ENCODE measurements around the gene RASL11B. TPM values are rescaled to one million over a fixed set of nuclear protein-coding genes. Genes with fewer than 3 reads are reported as not detected.

RASL11B gene
- total and polyA plus RNA-seq, 2 of the 13 experiments (the other 11 are each of a cell fraction or from before 2014, with no cell fraction given): 0.07 to 0.20 TPM

DNA sequence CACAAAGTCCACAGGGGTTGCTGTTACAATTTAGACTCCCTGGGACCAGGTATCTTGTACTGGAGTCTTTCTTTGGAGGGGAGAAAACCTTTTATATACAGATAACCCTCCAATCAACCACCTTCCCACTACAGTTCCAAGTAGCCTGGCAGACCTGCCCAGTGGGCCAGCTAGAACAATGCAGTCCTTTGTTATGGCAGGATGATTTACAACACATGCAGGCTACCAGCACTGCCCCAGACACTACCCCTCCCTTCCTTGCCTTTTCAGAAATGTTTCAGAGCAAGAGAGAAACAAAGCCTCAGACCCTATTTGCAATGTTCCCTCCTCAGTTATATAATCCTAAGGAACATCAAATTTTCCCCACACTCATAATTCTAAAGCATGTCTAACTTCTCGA is 11.1 kb downstream of the RASL11B start:
- H3K27ac ChIP-seq (ENCODE audit: extremely low read length, insufficient read depth, low read length): no peak overlapping the region
- TF ChIP-seq ARID2 (CRISPR knock-in tag; IDR thresholded peaks at IDR 0.05; ENCODE audit: borderline replicate concordance) (no peak), ZSCAN21 (CRISPR knock-in tag; IDR thresholded peaks at IDR 0.05; ENCODE audit: borderline replicate concordance) (no peak), MXD4 (CRISPR knock-in tag; IDR thresholded peaks at IDR 0.05) (no peak), SAFB2 (CRISPR knock-in tag; IDR thresholded peaks at IDR 0.05; ENCODE audit: borderline replicate concordance, low read depth) (no peak), ZBTB3 (CRISPR knock-in tag; IDR thresholded peaks at IDR 0.05; ENCODE audit: borderline replicate concordance, low read depth) (no peak), ZNF773 (CRISPR knock-in tag; IDR thresholded peaks at IDR 0.05; ENCODE audit: borderline replicate concordance) (no peak)
- TF ChIP-seq, protein P1, sequence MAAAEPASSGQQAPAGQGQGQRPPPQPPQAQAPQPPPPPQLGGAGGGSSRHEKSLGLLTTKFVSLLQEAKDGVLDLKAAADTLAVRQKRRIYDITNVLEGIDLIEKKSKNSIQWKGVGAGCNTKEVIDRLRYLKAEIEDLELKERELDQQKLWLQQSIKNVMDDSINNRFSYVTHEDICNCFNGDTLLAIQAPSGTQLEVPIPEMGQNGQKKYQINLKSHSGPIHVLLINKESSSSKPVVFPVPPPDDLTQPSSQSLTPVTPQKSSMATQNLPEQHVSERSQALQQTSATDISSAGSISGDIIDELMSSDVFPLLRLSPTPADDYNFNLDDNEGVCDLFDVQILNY (CRISPR knock-in tag; conservative IDR thresholded peaks at IDR 0.05): no peak
- H3K9me3 ChIP-seq (ENCODE audit: low read length): no peaks in the 10 kb centered on the region
- BruUV-seq (replicated peaks): no TSS peak
- in situ Hi-C loops (cut with HindIII; ENCODE audit: extremely low pct_ligation_motif_present, low pct_unique_long_range_greater_than_20kb): no loop called here
- no peak overlapping the region for H3K4me3 ChIP-seq (replicated peaks in 1 of 3; ENCODE audit: insufficient read depth in 1 of 3, low read depth in 2 of 3, low read length in 3 of 3)
- peaks cover 0 to 1% of the 10 kb centered on the region in 2 experiments; a peak in 2 of 5 replicates for H3K36me3 ChIP-seq (replicated peaks in 1 of 2; ENCODE audit: control insufficient read depth in 1 of 2, insufficient read depth in 2 of 2, low read length in 2 of 2)
- no peaks in the 10 kb centered on the region for H3K79me2 ChIP-seq (ENCODE audit: insufficient read depth, low read length)
- intact Hi-C loops (cut with micrococcal nuclease; ENCODE audit: unreplicated experiment): no loop called here
- CTCF ChIA-PET (ENCODE audit: low intra/inter-chr PET ratio, low total read pairs): no interaction called here
- no peaks in the 10 kb centered on the region for H3K4me1 ChIP-seq (ENCODE audit: insufficient read depth, low read length)
- DNase-seq (ENCODE audit: low spot score) (no peak), FAIRE-seq (no peak), ATAC-seq (peak; percentile 69)
- no peak overlapping the region for H3K4me2 ChIP-seq (ENCODE audit: low read depth, low read length)
- no peak overlapping the region for H2AFZ ChIP-seq (ENCODE audit: low read length)
- POLR2A ChIA-PET: no interaction called here
- H3K9ac ChIP-seq (ENCODE audit: insufficient read depth, low read depth, low read length): no peak overlapping the region
- no peaks in the 10 kb centered on the region for H3K27me3 ChIP-seq (ENCODE audit: control insufficient read depth in 1 of 2, insufficient read depth in 2 of 2, low read length in 2 of 2)
- no peaks in the 10 kb centered on the region for H4K20me1 ChIP-seq (ENCODE audit: insufficient read depth, low read length)
- 97% methylated on average over 1 of the region's 1 CpG for WGBS (ENCODE audit: low lambda C conversion rate)

DNA sequence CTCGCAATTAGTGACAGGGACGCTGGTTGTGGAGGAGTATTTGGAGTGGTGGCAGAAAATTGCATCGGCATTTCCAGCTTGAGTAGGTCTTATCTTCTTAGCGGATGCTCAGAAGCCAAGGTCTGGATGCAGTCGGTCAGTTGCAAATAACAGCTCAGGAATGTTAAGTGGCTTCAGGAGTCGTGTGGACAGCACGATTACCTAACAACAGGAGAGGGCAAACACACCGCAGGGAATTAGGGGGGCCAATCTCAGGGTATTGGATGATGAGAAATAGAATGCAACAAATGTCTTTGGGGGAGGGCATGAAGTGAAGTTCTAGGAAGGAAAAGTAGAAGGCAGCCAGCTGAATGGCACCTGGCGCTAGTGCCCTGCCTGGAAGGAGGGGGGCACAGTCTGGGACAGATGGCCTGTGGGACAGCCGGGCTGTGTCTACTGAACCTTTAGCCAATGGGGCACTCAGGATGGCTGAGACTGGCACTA is 11.8 kb downstream of the RASL11B start:
- Histone ChIP-seq H4K20me1 (ENCODE audit: insufficient read depth, low read length) (no peaks in the 10 kb centered on the region), H3K9me3 (ENCODE audit: low read length) (no peaks in the 10 kb centered on the region), H3K4me2 (ENCODE audit: low read depth, low read length) (no peak overlapping the region), H3K4me3 (replicated peaks in 1 of 3; ENCODE audit: insufficient read depth in 1 of 3, low read depth in 2 of 3, low read length in 3 of 3) (no peak overlapping the region), H2AFZ (ENCODE audit: low read length) (no peak overlapping the region), H3K9ac (ENCODE audit: insufficient read depth, low read depth, low read length) (no peak overlapping the region), H3K36me3 (replicated peaks in 1 of 2; ENCODE audit: control insufficient read depth in 1 of 2, insufficient read depth in 2 of 2, low read length in 2 of 2) (peaks cover 0 to 1% of the 10 kb centered on the region in 2 experiments; a peak in 2 of 5 replicates), H3K27ac (ENCODE audit: extremely low read length, insufficient read depth, low read length) (no peak overlapping the region), H3K4me1 (ENCODE audit: insufficient read depth, low read length) (no peaks in the 10 kb centered on the region), H3K27me3 (ENCODE audit: control insufficient read depth in 1 of 2, insufficient read depth in 2 of 2, low read length in 2 of 2) (no peaks in the 10 kb centered on the region; a peak in 1 of 5 replicates), H3K79me2 (ENCODE audit: insufficient read depth, low read length) (no peaks in the 10 kb centered on the region)
- DNase-seq (ENCODE audit: low spot score) (peak; percentile 46), FAIRE-seq (no peak), ATAC-seq (no peak)
- ChIA-PET CTCF (ENCODE audit: low intra/inter-chr PET ratio, low total read pairs) (no interaction called here), POLR2A (no interaction called here)
- no TSS peak for BruUV-seq (replicated peaks)
- 73% methylated on average over 10 of the region's 10 CpGs for WGBS (ENCODE audit: low lambda C conversion rate)
- intact Hi-C loops (cut with micrococcal nuclease; ENCODE audit: unreplicated experiment) (no loop called here), in situ Hi-C loops (cut with HindIII; ENCODE audit: extremely low pct_ligation_motif_present, low pct_unique_long_range_greater_than_20kb) (no loop called here)
- TF ChIP-seq NRL (CRISPR knock-in tag; IDR thresholded peaks at IDR 0.05; ENCODE audit: borderline replicate concordance): no peak
- TF ChIP-seq RXRA (CRISPR knock-in tag; IDR thresholded peaks at IDR 0.05): no peak
- TF ChIP-seq, protein P2, sequence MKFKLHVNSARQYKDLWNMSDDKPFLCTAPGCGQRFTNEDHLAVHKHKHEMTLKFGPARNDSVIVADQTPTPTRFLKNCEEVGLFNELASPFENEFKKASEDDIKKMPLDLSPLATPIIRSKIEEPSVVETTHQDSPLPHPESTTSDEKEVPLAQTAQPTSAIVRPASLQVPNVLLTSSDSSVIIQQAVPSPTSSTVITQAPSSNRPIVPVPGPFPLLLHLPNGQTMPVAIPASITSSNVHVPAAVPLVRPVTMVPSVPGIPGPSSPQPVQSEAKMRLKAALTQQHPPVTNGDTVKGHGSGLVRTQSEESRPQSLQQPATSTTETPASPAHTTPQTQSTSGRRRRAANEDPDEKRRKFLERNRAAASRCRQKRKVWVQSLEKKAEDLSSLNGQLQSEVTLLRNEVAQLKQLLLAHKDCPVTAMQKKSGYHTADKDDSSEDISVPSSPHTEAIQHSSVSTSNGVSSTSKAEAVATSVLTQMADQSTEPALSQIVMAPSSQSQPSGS (CRISPR knock-in tag; IDR thresholded peaks at IDR 0.05): no peak
- no peak for TF ChIP-seq SRSF9 (IDR thresholded peaks at IDR 0.05; ENCODE audit: borderline replicate concordance, insufficient read depth, low read depth, low read length, poor library complexity, severe bottlenecking)
- TF ChIP-seq HNRNPL (IDR thresholded peaks at IDR 0.05; ENCODE audit: low read depth, low read length): no peak
- no peak for TF ChIP-seq CHD4 (IDR thresholded peaks at IDR 0.05; ENCODE audit: borderline replicate concordance, low read length)
- no peak for TF ChIP-seq TEAD3 (CRISPR knock-in tag; optimal IDR thresholded peaks at IDR 0.05; ENCODE audit: borderline replicate concordance)
- TF ChIP-seq MAFK (conservative IDR thresholded peaks at IDR 0.05 in 1 of 2, IDR thresholded peaks at IDR 0.05 in 1 of 2; ENCODE audit: low read length in 2 of 2): no peak
- TF ChIP-seq JARID2 (CRISPR knock-in tag; IDR thresholded peaks at IDR 0.05; ENCODE audit: insufficient replicate concordance): no peak
- TF ChIP-seq SNAPC2 (CRISPR knock-in tag; IDR thresholded peaks at IDR 0.05): no peak
- TF ChIP-seq SAP130 (CRISPR knock-in tag; IDR thresholded peaks at IDR 0.05; ENCODE audit: low read depth): no peak

All from HepG2 (cell line).